A172 (cell line): ENCODE measurements around the gene PLPP3. TPM values are rescaled to one million over a fixed set of nuclear protein-coding genes. Genes with fewer than 3 reads are reported as not detected.

Source experiments
- DNase-seq: peaks from one replicate; pipeline ENCODE4 v3.0.0-alpha.2; 2015; ENCODE audit warnings: low spot score
- total RNA-seq: library from RNA; depleted of rRNA; stranded (reverse); fragments of >200 nt; shearing (Covaris generic); gene quantifications from 2 replicates; pipeline ENCODE4 v1.2.3, GENCODE V29; 2014

PLPP3 gene
- total RNA-seq, 1 experiment from 2014 or later = 2.8 TPM

GRCh38 chr1:56547977-56548376 lies 31.4 kb downstream of the PLPP3 start:
- no peak for DNase-seq

GRCh38 chr1:56547473-56547872 lies 31.9 kb downstream of the PLPP3 start:
- DNase-seq = no peak

- no peak for DNase-seq
Observed at GRCh38 chr1:56545711-56546110, 33.7 kb downstream of the PLPP3 start.

GRCh38 chr1:56543783-56544612 lies 35.4 kb downstream of the PLPP3 start:
- DNase-seq = no peak

- no peak for DNase-seq
Observed at GRCh38 chr1:56542651-56543050, 36.7 kb downstream of the PLPP3 start.

- DNase-seq = no peak
Observed at GRCh38 chr1:56541408-56541807, 38.0 kb downstream of the PLPP3 start.

GRCh38 chr1:56540467-56540866 lies 38.9 kb downstream of the PLPP3 start:
- no peak for DNase-seq

- no peak for DNase-seq
Observed at GRCh38 chr1:56539520-56539931, 39.8 kb downstream of the PLPP3 start.

- no peak for DNase-seq
Observed at GRCh38 chr1:56538532-56538931, 40.8 kb downstream of the PLPP3 start.

- DNase-seq = no peak
Observed at GRCh38 chr1:56537660-56538059, 41.7 kb downstream of the PLPP3 start.

GRCh38 chr1:56535939-56536338 lies 43.4 kb downstream of the PLPP3 start:
- DNase-seq = no peak

- DNase-seq = no peak
Observed at GRCh38 chr1:56535362-56535761, 44.0 kb downstream of the PLPP3 start.

- DNase-seq = no peak
Observed at GRCh38 chr1:56534130-56534651, 45.2 kb downstream of the PLPP3 start.

- DNase-seq = no peak
Observed at GRCh38 chr1:56533621-56534020, 45.7 kb downstream of the PLPP3 start.

GRCh38 chr1:56533197-56533596 lies 46.2 kb downstream of the PLPP3 start:
- no peak for DNase-seq

GRCh38 chr1:56532350-56532683 lies 47.0 kb downstream of the PLPP3 start:
- no peak for DNase-seq

GRCh38 chr1:56531624-56532349 lies 47.6 kb downstream of the PLPP3 start:
- DNase-seq = no peak

- no peak for DNase-seq
Observed at GRCh38 chr1:56529801-56530200, 49.6 kb downstream of the PLPP3 start.

GRCh38 chr1:56527548-56528302 lies 51.6 kb downstream of the PLPP3 start:
- no peak for DNase-seq

GRCh38 chr1:56526571-56527174 lies 52.7 kb downstream of the PLPP3 start:
- no peak for DNase-seq

GRCh38 chr1:56525489-56526041 lies 53.8 kb downstream of the PLPP3 start:
- peak; percentile 63 for DNase-seq

GRCh38 chr1:56524263-56524662 lies 55.1 kb downstream of the PLPP3 start:
- DNase-seq = no peak
